A549 (cell line): ENCODE data around the gene CASP10. TPM values are rescaled to one million over a fixed set of nuclear protein-coding genes. Genes with fewer than 3 reads are reported as not detected.

Source experiments
- ATAC-seq, 2 experiments: fragments of 200-7000 bp in 1 of 2; fragments of >200 bp in 1 of 2; cut with Nextera tagmentation in 1 of 2; cut with Tn5 transposase in 1 of 2; 3 replicates each; pipeline versions ENCODE4 v1.8.0 to v1.9.1; 2018 to 2020; ENCODE audit warnings: mild to moderate bottlenecking in 1 of 2, moderate library complexity in 1 of 2
- CTCF ChIA-PET: fragments of 300-600 bp; sonication (Branson Sonifier 250); formaldehyde crosslinking; extraction: SDS; loops from one replicate; lab custom pipeline; 2021; ENCODE audit warnings: antibody characterized with exemption, inconsistent platforms; lab: Yijun Ruan, JAX
- POLR2A ChIA-PET: fragments of 350-600 bp; formaldehyde crosslinking; extraction: SDS; loops from one replicate; lab custom pipeline; 2021; ENCODE audit warnings: antibody characterized with exemption, inconsistent platforms; lab: Yijun Ruan, JAX
- DNase-seq, 2 experiments: peaks; one replicate each; pipeline versions ENCODE4 v3.0.0 to v3.0.0-alpha.2; 2011 to 2016; ENCODE audit warnings: low read depth in 1 of 2, low spot score in 1 of 2
- FAIRE-seq: peaks from 2 replicates; lab custom pipeline; 2011; peaks lifted over from hg19 to GRCh38; lab: Jason Lieb, UNC
- H3K27ac ChIP-seq, 2 experiments: fragments of >200 bp; sonication (Bioruptor Twin); formaldehyde crosslinking; 3 replicates each; pipeline ENCODE4 v1.5.1; 2016 to 2017
- H3K4me1 ChIP-seq: fragments of >200 bp; sonication (Bioruptor Twin); formaldehyde crosslinking; 3 replicates; pipeline ENCODE4 v1.6.1; 2016
- H3K4me2 ChIP-seq: fragments of >200 bp; sonication (Bioruptor Twin); formaldehyde crosslinking; 3 replicates; pipeline ENCODE4 v1.6.1; 2016
- H3K4me3 ChIP-seq: fragments of >200 bp; sonication (Bioruptor Twin); formaldehyde crosslinking; 3 replicates; pipeline ENCODE4 v1.5.1; 2016
- H3K9me3 ChIP-seq: fragments of >200 bp; sonication (Bioruptor Twin); formaldehyde crosslinking; 3 replicates; pipeline ENCODE4 v1.6.1; 2016
- BHLHE40 ChIP-seq: IDR thresholded peaks from 2 replicates; pipeline ENCODE4 v1.6.1; 2012; ENCODE audit warnings: low read depth, low read length, inconsistent platforms
- CBX8 ChIP-seq: fragments of 200-600 bp; sonication (generic); IDR thresholded peaks from 2 replicates; pipeline ENCODE4 v1.6.1; 2016
- CHD4 ChIP-seq: fragments of 200-600 bp; sonication (generic); IDR thresholded peaks from 2 replicates; pipeline ENCODE4 v1.6.1; 2016; ENCODE audit warnings: antibody characterized with exemption, mild to moderate bottlenecking, borderline replicate concordance
- EP300 ChIP-seq, 2 experiments: fragments of >200 bp; sonication (Bioruptor Twin); formaldehyde crosslinking; IDR thresholded peaks; 2 replicates in 1 of 2; 3 replicates in 1 of 2; pipeline ENCODE4 v1.6.1; 2016 to 2017
- ESRRA ChIP-seq: fragments of 150-350 bp; IDR thresholded peaks from 2 replicates; pipeline ENCODE4 v1.6.1; 2014; ENCODE audit warnings: mild to moderate bottlenecking, low read length, borderline replicate concordance
- FOSL2 ChIP-seq, 2 experiments: fragments of 450-650 bp in 1 of 2; fragments of >200 bp in 1 of 2; sonication (Bioruptor Twin) in 1 of 2; formaldehyde crosslinking; IDR thresholded peaks; 2 replicates each; pipeline versions ENCODE4 v1.5.0 to v1.6.1; 2016 to 2020; ENCODE audit warnings: mild to moderate bottlenecking in 1 of 2, moderate library complexity in 1 of 2
- FOXS1 ChIP-seq: fragments of 250-450 bp; sonication (Bioruptor Pico); IDR thresholded peaks from 2 replicates; pipeline ENCODE4 v1.5.0; 2020; ENCODE audit warnings: mild to moderate bottlenecking, moderate library complexity
- HDAC2 ChIP-seq: fragments of 200-600 bp; sonication (generic); IDR thresholded peaks from 2 replicates; pipeline ENCODE4 v1.6.1; 2016
- HES2 ChIP-seq: fragments of >200 bp; sonication (Bioruptor Twin); formaldehyde crosslinking; IDR thresholded peaks from 2 replicates; pipeline ENCODE4 v1.6.1; 2016
- HEYL ChIP-seq: fragments of 250-450 bp; sonication (Bioruptor Pico); IDR thresholded peaks from 2 replicates; pipeline ENCODE4 v1.8.0; 2021; ENCODE audit warnings: mild to moderate bottlenecking, moderate library complexity
- HOXA7 ChIP-seq: fragments of 250-450 bp; sonication (Bioruptor Pico); IDR thresholded peaks from 2 replicates; pipeline ENCODE4 v1.5.0; 2020; ENCODE audit warnings: mild to moderate bottlenecking, moderate library complexity
- HOXB5 ChIP-seq: fragments of 250-450 bp; sonication (Bioruptor Pico); IDR thresholded peaks from 2 replicates; pipeline ENCODE4 v1.5.0; 2020; ENCODE audit warnings: mild to moderate bottlenecking, moderate library complexity
- JUN ChIP-seq, 2 experiments: fragments of >200 bp; sonication (Bioruptor Twin); formaldehyde crosslinking; IDR thresholded peaks; 2 replicates in 1 of 2; 3 replicates in 1 of 2; pipeline ENCODE4 v1.6.1; 2016 to 2017
- KDM1A ChIP-seq: fragments of 200-600 bp; sonication (generic); IDR thresholded peaks from 2 replicates; pipeline ENCODE4 v1.6.1; 2016; ENCODE audit warnings: low read depth, mild to moderate bottlenecking
- KDM5A ChIP-seq: fragments of 200-600 bp; sonication (generic); IDR thresholded peaks from 2 replicates; pipeline ENCODE4 v1.6.1; 2016; ENCODE audit warnings: antibody characterized with exemption, mild to moderate bottlenecking
- MAFK ChIP-seq: fragments of 450-650 bp; IDR thresholded peaks from 2 replicates; pipeline ENCODE4 v1.6.1; 2014; ENCODE audit not compliant: partially characterized antibody
- MYC ChIP-seq: IDR thresholded peaks from 2 replicates; pipeline ENCODE4 v1.6.1; 2012; ENCODE audit warnings: mild to moderate bottlenecking, inconsistent platforms, low read length, improper control_type of control experiment, borderline replicate concordance
- NR3C1 ChIP-seq: fragments of >200 bp; sonication (Bioruptor Twin); formaldehyde crosslinking; IDR thresholded peaks from 3 replicates; pipeline ENCODE4 v1.6.1; 2017
- PHF8 ChIP-seq: fragments of 200-600 bp; sonication (generic); IDR thresholded peaks from 2 replicates; pipeline ENCODE4 v1.6.1; 2016; ENCODE audit warnings: low read depth, mild to moderate bottlenecking, antibody characterized with exemption, moderate library complexity, borderline replicate concordance
- POLR2A ChIP-seq: IDR thresholded peaks from 2 replicates; pipeline ENCODE4 v1.6.1; 2012; ENCODE audit warnings: mild to moderate bottlenecking, low read length
- RAD21 ChIP-seq, 2 experiments: fragments of >200 bp in 1 of 2; sonication (Bioruptor Twin) in 1 of 2; formaldehyde crosslinking in 1 of 2; IDR thresholded peaks in 1 of 2; conservative IDR thresholded peaks in 1 of 2; 2 replicates in 1 of 2; 3 replicates in 1 of 2; pipeline ENCODE4 v1.6.1; 2012 to 2018; ENCODE audit warnings: inconsistent platforms in 1 of 2
- RCOR1 ChIP-seq: fragments of 150-350 bp; IDR thresholded peaks from 2 replicates; pipeline ENCODE4 v1.6.1; 2014; ENCODE audit warnings: antibody characterized with exemption, low read length, low read depth
- RFX5 ChIP-seq: fragments of 450-650 bp; IDR thresholded peaks from 2 replicates; pipeline ENCODE4 v1.7.1; 2014; ENCODE audit warnings: antibody characterized with exemption, mild to moderate bottlenecking, moderate library complexity
- RNF2 ChIP-seq: fragments of 200-600 bp; sonication (generic); IDR thresholded peaks from 2 replicates; pipeline ENCODE4 v1.6.1; 2016; ENCODE audit warnings: low read depth, mild to moderate bottlenecking, antibody characterized with exemption, moderate library complexity, borderline replicate concordance
- TFCP2L1 ChIP-seq: fragments of 250-450 bp; sonication (Bioruptor Pico); IDR thresholded peaks from 2 replicates; pipeline ENCODE4 v1.5.0; 2021; ENCODE audit warnings: mild to moderate bottlenecking
- ZSCAN20 ChIP-seq: fragments of 250-450 bp; sonication (Bioruptor Pico); IDR thresholded peaks from 2 replicates; pipeline ENCODE4 v1.8.0; 2022; ENCODE audit warnings: mild to moderate bottlenecking, moderate library complexity
- WGBS: methylation state at CpG from one replicate; pipeline ENCODE4 v1.1.6; 2017; ENCODE audit errors: missing lambda C conversion rate; 5-methylcytosine and 5-hydroxymethylcytosine counted together
- polyA plus RNA-seq, 4 experiments: library from polyadenylated mRNA; depleted of rRNA in 3 of 4; stranded (reverse); fragments of >200 nt; fragmentation: RNase III in 1 of 4; extraction: RNeasy Plus Mini Kit Qiagen cat#74134 plus additional on column Dnase treatment in 1 of 4; gene quantifications; 2 replicates in 3 of 4; 3 replicates in 1 of 4; pipeline ENCODE4 v1.2.3, GENCODE V29; 2011 to 2017
- TF ChIP-seq, protein P1 (sequence below): fragments of 200-600 bp; sonication (generic); IDR thresholded peaks from 2 replicates; pipeline ENCODE4 v1.6.1; 2016; ENCODE audit warnings: antibody characterized with exemption, mild to moderate bottlenecking, moderate library complexity

CASP10 gene
- polyA plus RNA-seq, 2 of the 4 experiments (the other 2 are of a cell fraction): 3.0 to 6.5 TPM

- POLR2A ChIA-PET: no interaction called here
- CTCF ChIA-PET: interaction anchor here (0.8 kb wide), 1 partner anchor 15 kb away, joined by 3 read pairs; no protein-coding TSS in a partner anchor
- H3K4me1 ChIP-seq: no peaks in the 10 kb centered on the region
- no peak for ATAC-seq
- H3K4me2 ChIP-seq: no peak overlapping the region
- WGBS: 79% methylated on average over 4 of the region's 4 CpGs
- H3K4me3 ChIP-seq: no peak overlapping the region
- TF ChIP-seq HES2 (no peak), RCOR1 (no peak), HDAC2 (no peak), BHLHE40 (no peak), CBX8 (no peak)
- H3K9me3 ChIP-seq: no peaks in the 10 kb centered on the region
- no peak overlapping the region for H3K27ac ChIP-seq
- no peak for FAIRE-seq
- no peak for DNase-seq
Measured at GRCh38 chr2:201197781-201198180, 14.8 kb downstream of the CASP10 start.

DNA sequence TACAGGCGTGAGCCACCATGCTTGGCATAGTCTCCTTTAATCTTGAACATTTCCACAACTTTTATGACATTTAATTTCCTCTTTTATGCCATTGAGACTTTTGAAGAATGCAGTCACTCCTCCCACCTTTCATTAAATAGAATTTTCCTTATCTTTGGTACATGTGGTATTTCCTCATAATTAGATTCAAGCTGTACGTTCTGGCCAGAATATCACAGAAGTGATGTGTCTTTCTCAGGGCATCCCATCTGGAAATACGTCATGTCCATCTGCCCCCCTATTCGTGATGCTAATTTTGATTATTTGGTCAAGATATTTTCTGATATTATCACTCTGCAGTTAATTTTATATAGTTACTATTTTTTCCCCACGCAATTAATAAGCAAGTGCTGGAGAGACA lies 16.9 kb downstream of the CASP10 start:
- Histone ChIP-seq H3K4me3 (no peak overlapping the region), H3K4me1 (no peaks in the 10 kb centered on the region), H3K4me2 (no peak overlapping the region), H3K9me3 (no peaks in the 10 kb centered on the region), H3K27ac (no peak overlapping the region)
- 89% methylated on average over 5 of the region's 5 CpGs for WGBS
- no peak for DNase-seq
- ATAC-seq: no peak
- TF ChIP-seq TFCP2L1 (CRISPR knock-in tag): no peak
- no peak for TF ChIP-seq CHD4
- no peak for TF ChIP-seq ZSCAN20 (CRISPR knock-in tag)
- TF ChIP-seq CBX8: no peak
- TF ChIP-seq JUN (IDR thresholded peaks at IDR 0.05): no peak
- no peak for TF ChIP-seq EP300 (IDR thresholded peaks at IDR 0.05)
- TF ChIP-seq HOXA7 (CRISPR knock-in tag): no peak
- no peak for TF ChIP-seq HEYL (CRISPR knock-in tag)
- TF ChIP-seq KDM5A: no peak
- TF ChIP-seq MAFK: no peak
- no peak for TF ChIP-seq POLR2A
- TF ChIP-seq FOSL2 (IDR thresholded peaks at IDR 0.05): no peak
- no peak for TF ChIP-seq FOSL2 (CRISPR knock-in tag; IDR thresholded peaks at IDR 0.05)
- TF ChIP-seq KDM1A: no peak
- TF ChIP-seq RNF2: no peak
- no peak for TF ChIP-seq NR3C1
- POLR2A ChIA-PET: no interaction called here
- CTCF ChIA-PET: no interaction called here
- FAIRE-seq: no peak

- Histone ChIP-seq H3K4me3 (no peak overlapping the region), H3K27ac (no peak overlapping the region), H3K9me3 (no peaks in the 10 kb centered on the region), H3K4me2 (no peak overlapping the region), H3K4me1 (no peaks in the 10 kb centered on the region)
- ChIA-PET CTCF (interaction anchor here (0.9 to 1.7 kb wide), 2 partner anchors 18 to 131 kb away, joined by 3 read pairs; no protein-coding TSS in a partner anchor), POLR2A (no interaction called here)
- TF ChIP-seq ZSCAN20 (CRISPR knock-in tag) (no peak), MYC (no peak), EP300 (IDR thresholded peaks at IDR 0.05) (no peak), RFX5 (no peak), FOXS1 (no peak), RAD21 (conservative IDR thresholded peaks at IDR 0.05 in 1 of 2, IDR thresholded peaks at IDR 0.05 in 1 of 2) (no peak), PHF8 (no peak), HOXB5 (no peak), HDAC2 (no peak), ESRRA (no peak), KDM5A (no peak)
- TF ChIP-seq, protein P1, sequence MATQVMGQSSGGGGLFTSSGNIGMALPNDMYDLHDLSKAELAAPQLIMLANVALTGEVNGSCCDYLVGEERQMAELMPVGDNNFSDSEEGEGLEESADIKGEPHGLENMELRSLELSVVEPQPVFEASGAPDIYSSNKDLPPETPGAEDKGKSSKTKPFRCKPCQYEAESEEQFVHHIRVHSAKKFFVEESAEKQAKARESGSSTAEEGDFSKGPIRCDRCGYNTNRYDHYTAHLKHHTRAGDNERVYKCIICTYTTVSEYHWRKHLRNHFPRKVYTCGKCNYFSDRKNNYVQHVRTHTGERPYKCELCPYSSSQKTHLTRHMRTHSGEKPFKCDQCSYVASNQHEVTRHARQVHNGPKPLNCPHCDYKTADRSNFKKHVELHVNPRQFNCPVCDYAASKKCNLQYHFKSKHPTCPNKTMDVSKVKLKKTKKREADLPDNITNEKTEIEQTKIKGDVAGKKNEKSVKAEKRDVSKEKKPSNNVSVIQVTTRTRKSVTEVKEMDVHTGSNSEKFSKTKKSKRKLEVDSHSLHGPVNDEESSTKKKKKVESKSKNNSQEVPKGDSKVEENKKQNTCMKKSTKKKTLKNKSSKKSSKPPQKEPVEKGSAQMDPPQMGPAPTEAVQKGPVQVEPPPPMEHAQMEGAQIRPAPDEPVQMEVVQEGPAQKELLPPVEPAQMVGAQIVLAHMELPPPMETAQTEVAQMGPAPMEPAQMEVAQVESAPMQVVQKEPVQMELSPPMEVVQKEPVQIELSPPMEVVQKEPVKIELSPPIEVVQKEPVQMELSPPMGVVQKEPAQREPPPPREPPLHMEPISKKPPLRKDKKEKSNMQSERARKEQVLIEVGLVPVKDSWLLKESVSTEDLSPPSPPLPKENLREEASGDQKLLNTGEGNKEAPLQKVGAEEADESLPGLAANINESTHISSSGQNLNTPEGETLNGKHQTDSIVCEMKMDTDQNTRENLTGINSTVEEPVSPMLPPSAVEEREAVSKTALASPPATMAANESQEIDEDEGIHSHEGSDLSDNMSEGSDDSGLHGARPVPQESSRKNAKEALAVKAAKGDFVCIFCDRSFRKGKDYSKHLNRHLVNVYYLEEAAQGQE: no peak
- DNase-seq: no peak
- no peak for ATAC-seq
- no peak for FAIRE-seq
- 85% methylated on average over 8 of the region's 8 CpGs for WGBS
Measured at GRCh38 chr2:201200345-201200744, 17.4 kb downstream of the CASP10 start.
